Activated effector memory CD4-positive, alpha-beta T cell treated with anti-CD3 and anti-CD28 coated beads, Interleukin-2, amount 50 U/mL, for 16 hours (primary cell): ENCODE data around the gene EGLN1.
"Not testable (repeated sequence)": the region's sequence is repeated elsewhere in the genome, so short reads cannot be mapped to it uniquely, and the experiment has no call there.

ENCODE experiments used
- DNase-seq: peaks from one replicate; pipeline ENCODE4 v3.0.0-alpha.2; 2020

Gene EGLN1

GRCh38 chr1:231421971-231422797 is at the start of gene EGLN1:
Gene EGLN1 (minus strand): TSS chr1:231422287. CDS start chr1:231421888, 399 bp downstream.
- DNase-seq = peak; percentile 93

DNA sequence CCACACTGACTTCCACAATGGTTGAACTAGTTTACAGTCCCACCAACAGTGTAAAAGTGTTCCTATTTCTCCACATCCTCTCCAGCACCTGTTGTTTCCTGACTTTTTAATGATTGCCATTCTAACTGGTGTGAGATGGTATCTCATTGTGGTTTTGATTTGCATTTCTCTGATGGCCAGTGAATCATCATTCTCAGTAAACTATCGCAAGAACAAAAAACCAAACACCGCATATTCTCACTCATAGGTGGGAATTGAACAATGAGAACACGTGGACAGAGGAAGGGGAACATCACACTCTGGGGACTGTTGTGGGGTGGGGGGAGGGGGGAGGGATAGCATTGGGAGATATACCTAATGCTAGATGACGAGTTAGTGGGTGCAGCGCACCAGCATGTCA is 49.4 kb upstream of the EGLN1 start:
- not testable (repeated sequence) for DNase-seq

DNA sequence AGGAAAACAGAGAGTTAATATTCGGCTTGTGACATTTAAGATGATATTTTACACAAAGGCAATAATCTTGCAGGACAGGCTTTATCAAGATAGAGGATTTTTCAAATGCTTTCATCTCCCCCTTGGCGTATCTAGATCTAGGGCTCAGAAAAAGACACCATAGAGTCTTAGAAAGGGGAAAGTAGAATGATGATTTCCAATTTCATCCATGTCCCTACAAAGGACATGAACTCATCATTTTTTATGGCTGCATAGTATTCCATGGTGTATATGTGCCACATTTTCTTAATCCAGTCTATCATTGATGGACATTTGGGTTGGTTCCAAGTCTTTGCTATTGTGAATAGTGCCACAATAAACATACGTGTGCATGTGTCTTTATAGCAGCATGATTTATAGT is 48.9 kb upstream of the EGLN1 start:
- not testable (repeated sequence) for DNase-seq

DNA sequence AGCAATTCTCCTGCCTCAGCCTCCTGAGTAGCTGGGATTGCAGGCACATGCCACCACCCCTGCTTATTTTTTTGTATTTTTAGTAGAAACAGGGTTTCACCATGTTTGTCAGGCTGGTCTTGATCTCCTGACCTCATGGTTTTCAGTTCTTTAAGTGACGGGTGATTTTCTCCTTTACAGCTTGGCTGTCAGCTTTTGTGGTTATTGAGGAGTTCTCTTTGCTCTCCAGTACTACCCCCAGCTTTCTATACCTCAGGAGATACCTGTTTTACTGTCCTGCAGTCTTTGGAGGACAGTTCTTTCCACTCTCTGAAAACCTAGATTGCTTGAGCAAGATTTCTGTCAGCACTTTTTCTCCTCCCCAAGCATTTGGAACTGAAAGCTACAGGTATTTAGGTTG is 45.9 kb upstream of the EGLN1 start:
- DNase-seq = no peak

- no peak for DNase-seq
Observed at GRCh38 chr1:231465051-231465450, 43.0 kb upstream of the EGLN1 start.

DNA sequence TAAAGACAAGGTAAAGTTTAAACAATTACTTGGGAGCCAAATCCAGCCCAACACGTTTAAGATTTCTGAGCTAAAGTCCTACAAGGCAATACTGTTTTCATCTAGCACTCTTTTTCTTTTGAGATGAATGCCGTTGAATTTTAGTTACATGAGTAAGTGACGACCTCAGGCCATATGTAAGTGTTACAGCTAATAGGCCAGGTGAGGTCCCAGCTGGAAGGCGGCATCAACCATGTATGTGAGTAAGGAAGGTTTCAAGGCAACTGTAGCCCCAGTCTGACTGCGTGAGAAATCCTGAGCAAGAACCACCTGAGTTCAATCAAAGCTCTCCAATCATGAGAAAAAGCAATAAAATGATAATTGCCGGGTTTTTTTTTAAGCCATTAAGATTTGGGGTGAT is 41.5 kb upstream of the EGLN1 start:
- DNase-seq = no peak

DNA sequence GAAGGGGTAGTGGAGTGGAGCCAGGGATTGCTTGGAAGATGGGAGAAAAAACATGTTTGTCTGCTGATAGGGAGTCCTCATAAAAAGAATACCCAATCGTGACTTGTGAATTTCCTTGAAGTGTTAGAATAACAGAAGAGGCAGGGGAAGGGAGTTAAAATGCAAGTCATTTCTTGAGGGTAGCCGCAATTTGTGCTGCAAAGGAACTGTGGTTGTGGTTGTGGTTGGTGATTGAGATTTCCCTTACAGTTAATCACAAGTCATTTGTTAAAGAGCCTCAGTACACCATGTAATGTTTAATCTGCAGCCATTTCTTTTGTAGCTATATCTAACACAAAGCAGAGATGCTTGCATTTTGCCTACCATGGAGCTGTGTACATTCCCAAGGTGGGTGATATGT is 38.5 kb upstream of the EGLN1 start:
- peak; percentile 78 for DNase-seq

- DNase-seq = not testable (repeated sequence)
Observed at GRCh38 chr1:231459438-231459837, 37.4 kb upstream of the EGLN1 start.

DNA sequence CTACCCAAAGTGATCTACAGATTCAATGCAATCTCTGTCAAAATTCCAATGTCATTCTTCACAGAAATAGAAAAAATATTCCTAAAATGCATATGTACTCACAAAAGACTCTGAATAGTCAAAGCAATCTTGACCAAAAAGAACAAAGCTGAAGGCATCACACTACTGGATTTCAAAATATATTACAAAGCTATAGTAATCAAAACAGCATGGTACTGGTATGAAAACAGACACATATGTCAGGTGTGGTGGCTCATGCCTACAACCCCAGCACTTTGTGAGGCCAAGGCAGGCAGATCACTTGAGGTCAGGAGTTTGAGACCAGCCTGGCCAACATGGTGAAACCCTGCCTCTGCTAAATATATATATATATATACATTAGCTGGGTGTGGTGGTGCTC is 35.9 kb upstream of the EGLN1 start:
- not testable (repeated sequence) for DNase-seq

DNA sequence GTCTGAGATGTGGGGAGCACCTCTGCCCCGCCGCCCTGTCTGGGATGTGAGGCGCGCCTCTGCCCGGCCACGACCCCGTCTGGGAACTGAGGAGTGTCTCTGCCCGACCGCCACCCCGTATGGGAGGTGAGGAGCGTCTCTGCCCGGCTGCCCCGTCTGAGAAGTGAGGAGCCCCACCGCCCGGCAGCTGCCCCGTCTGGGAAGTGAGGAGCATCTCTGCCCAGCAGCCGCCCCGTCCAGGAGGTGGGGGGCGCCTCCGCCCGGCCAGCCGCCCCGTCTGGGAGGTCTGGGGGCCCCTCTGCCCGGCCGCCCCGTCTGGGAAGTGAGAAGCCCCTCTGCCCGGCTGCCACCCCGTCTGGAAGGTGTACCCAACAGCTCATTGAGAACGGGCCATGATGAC is 32.0 kb upstream of the EGLN1 start:
- not testable (repeated sequence) for DNase-seq

- DNase-seq = no peak
Observed at GRCh38 chr1:231446138-231446537, 24.1 kb upstream of the EGLN1 start.

DNA sequence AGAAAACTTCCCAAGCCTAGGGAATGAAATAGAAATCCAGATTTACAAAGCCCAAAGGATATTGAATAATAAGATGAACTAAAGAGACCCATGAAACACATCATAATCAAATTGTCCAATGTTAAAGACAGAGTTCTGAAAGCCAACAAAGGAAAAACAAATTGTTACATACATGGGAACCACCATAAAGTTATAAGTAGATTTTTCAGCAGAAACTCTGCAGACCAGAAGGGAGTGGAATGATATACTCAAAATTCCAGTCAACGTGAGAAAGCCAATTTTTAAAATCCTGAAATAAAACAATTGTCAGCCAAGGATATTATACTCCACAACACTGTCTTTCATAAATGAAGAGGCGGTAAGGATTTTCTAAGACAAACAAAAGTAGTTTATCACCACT is 22.0 kb upstream of the EGLN1 start:
- no peak for DNase-seq

DNA sequence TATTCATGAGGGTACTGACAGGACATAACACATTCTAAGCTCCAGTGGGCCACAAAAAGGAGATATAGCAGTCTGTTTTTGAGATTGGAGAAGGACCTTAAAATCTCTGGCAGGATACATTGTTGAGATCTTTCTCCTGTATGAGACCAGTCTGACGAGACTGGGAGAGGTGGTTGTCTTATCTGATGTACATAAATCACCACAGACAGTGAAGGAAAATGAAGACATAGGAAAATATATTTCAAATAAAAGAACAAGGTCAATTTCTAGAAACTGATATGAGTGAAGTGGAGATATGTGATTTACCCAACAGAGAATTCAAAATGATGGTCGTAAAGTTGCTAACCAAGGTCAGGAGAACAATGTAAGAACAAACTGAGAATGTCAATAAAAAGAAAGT is 21.3 kb upstream of the EGLN1 start:
- DNase-seq = no peak

- DNase-seq = no peak
Observed at GRCh38 chr1:231442735-231443134, 20.6 kb upstream of the EGLN1 start.

GRCh38 chr1:231432996-231433395 is 10.9 kb upstream of the EGLN1 start:
- DNase-seq = no peak

DNA sequence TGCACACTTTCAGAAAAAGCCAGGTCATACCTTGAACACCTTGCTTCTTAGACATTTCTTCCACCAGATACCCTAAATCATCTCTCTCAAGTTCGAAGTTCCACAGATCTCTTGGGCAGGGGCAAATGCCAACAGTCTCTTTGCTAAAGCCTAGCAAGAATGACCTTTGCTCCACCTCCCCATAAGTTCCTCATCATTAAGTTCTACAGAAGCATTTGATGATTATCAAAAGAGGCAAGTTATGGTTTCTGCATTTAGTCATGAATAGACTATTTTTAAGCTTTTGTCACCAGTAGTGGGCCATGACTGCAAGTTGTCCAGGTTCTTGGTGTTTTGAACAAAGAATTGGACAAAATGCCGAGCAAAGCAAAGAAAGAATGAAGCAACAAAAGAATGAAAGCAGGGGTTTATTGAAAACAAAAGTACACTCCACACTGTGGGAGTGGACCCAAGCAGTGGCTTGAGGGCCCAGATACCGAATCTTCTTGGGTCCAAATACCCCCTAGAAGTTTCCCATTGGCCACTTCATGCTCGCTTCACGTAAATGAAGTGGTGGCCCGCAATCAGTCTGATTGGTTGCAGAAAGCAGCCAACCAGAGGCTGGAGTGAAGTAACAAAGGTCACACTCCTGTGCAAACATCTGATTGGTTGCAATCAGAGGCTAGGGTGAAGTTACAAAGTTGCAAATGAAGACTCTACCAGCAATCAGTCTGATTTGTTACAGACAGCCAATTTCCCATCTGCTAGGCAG is 9.8 kb upstream of the EGLN1 start:
- DNase-seq = no peak

DNA sequence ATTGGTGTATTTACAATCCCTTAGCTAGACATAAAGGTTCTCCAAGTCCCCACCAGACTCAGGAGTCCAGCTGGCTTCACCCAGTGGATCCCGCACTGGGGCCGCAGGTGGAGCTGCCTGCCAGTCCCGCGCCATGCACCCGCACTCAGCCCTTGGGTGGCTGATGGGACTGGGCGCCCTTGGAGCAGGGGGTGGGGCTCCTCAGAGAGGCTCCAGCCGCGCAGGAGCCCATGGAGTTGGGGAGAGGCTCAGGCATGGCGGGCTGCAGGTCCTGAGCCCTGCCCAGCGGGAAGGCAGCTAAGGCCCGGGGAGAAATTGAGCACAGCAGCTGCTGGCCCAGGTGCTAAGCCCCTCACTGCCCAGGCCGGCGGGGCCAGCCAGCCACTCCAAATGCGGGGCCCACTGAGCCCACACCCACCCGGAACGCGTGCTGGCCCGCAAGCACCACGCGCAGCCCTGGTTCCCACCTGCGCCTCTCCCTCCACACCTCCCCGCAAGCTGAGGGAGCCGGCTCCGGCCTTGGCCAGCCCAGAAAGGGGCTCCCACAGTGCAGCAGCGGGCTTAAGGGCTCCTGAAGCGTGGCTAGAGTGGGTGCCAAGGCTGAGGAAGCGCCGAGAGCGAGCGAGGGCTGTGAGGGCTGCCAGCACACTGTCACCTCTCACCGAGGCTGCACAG is 8.7 kb upstream of the EGLN1 start:
- DNase-seq = not testable (repeated sequence)

GRCh38 chr1:231428377-231428776 is 6.3 kb upstream of the EGLN1 start:
- DNase-seq = no peak

- DNase-seq = no peak
Observed at GRCh38 chr1:231424950-231425805, 3.1 kb upstream of the EGLN1 start.

DNA sequence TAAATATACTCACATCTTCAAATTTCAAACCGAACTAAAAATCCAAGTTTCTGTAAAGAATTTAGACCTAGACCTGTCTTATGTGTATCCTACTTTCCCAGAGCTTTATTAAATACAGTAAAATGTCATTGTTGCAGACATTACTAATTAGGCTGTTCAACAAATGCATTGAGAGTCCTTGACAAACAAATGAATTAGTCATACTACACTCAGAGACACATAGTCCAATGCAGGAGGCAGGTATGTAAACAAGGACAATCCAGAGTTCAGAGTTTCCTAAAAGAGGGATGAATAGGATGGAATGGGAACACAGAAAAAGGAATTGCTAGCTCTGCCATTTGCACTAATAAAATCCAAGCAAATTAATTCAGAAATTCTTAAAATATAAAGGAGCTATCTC is 1.6 kb upstream of the EGLN1 start:
- DNase-seq = no peak

DNA sequence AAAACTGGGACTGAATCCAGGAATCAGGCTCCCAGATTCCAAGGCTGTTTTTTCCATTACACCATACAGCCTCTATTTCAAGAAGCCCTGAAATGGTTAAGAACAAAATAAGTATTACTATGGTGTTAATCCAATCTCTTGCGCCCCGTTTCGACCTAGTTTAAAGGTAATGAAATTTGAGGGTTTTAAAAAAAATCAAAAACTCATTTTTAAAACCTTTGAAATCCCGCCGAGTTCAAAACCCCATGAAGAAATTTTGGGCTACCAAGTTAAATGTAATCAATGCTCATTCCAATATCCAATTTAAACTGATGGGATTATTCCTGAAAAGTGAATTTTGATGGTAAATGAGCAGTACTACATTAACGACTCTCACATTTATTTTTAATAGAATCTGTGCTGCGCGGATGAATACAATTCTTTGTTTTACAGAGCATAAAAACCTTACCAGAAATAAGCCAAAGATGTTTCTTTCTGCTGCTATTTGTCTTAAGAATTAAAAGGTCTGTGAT is 767 bp upstream of the EGLN1 start:
- no peak for DNase-seq

DNA sequence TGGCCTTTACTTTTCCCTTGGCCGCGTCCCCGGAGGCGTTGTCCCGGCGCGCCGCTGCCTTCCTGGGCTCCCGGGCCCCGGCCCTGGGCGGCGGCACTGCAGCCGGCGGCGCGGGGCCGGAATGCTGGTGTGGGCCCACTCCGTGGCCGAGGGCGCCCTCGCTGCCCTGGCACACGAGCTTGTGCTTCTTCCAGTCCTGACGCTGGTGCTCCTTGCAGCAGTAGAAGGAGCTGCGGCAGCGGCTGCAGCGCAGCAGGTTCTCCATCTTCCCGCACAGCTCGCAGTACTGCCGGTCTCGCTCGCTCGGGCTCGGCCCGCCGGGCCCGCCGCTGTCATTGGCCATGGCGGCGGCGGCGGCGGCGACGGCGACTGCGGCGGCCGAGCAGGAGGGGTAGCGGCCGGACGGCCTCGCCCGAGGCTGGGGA is 529 bp downstream of the EGLN1 start:
- DNase-seq = no peak
